SK-N-SH treated with all-trans-retinoic acid at 6 μM for 48 hours (cell line): ENCODE data around the gene PCAT7.

Experiments
- ARNTL ChIP-seq: fragments of 450-650 bp; formaldehyde crosslinking; IDR thresholded peaks from 2 replicates; pipeline ENCODE4 v1.5.0; 2020; ENCODE audit warnings: low read depth, mild to moderate bottlenecking, moderate library complexity, borderline replicate concordance
- CREB5 ChIP-seq: fragments of 250-450 bp; sonication (Bioruptor Pico); IDR thresholded peaks from 2 replicates; pipeline ENCODE4 v1.5.1; 2020; ENCODE audit warnings: low read depth, mild to moderate bottlenecking, moderate library complexity
- CSDC2 ChIP-seq: fragments of 250-450 bp; sonication (Bioruptor Pico); IDR thresholded peaks from 2 replicates; pipeline ENCODE4 v1.5.0; 2020; ENCODE audit warnings: mild to moderate bottlenecking, moderate library complexity
- GLIS3 ChIP-seq: fragments of 250-450 bp; sonication (Bioruptor Pico); IDR thresholded peaks from 2 replicates; pipeline ENCODE4 v1.5.0; 2020; ENCODE audit warnings: mild to moderate bottlenecking, moderate library complexity
- OSR1 ChIP-seq: fragments of 250-450 bp; sonication (Bioruptor Pico); IDR thresholded peaks from 2 replicates; pipeline ENCODE4 v1.8.0; 2022; ENCODE audit warnings: moderate library complexity, mild to moderate bottlenecking, inconsistent platforms
- PATZ1 ChIP-seq: fragments of 250-450 bp; sonication (Bioruptor Pico); IDR thresholded peaks from 2 replicates; pipeline ENCODE4 v1.8.0; 2020; ENCODE audit warnings: mild to moderate bottlenecking, moderate library complexity, borderline replicate concordance
- POU6F1 ChIP-seq: fragments of 250-450 bp; sonication (Bioruptor Pico); IDR thresholded peaks from 2 replicates; pipeline ENCODE4 v1.8.0; 2021; ENCODE audit warnings: low read depth, mild to moderate bottlenecking, moderate library complexity, borderline replicate concordance
- PPARA ChIP-seq: fragments of 250-450 bp; sonication (Bioruptor Pico); IDR thresholded peaks from 2 replicates; pipeline ENCODE4 v1.5.0; 2020; ENCODE audit warnings: mild to moderate bottlenecking, borderline replicate concordance
- RARB ChIP-seq: fragments of 250-450 bp; sonication (Bioruptor Pico); IDR thresholded peaks from 2 replicates; pipeline ENCODE4 v1.8.0; 2021; ENCODE audit warnings: mild to moderate bottlenecking, moderate library complexity
- TOX ChIP-seq: fragments of 250-450 bp; sonication (Bioruptor Pico); IDR thresholded peaks from 2 replicates; pipeline ENCODE4 v1.8.0; 2021; ENCODE audit warnings: mild to moderate bottlenecking, moderate library complexity, borderline replicate concordance
- TSHZ2 ChIP-seq: fragments of 250-450 bp; sonication (Bioruptor Pico); IDR thresholded peaks from 2 replicates; pipeline ENCODE4 v1.5.0; 2020; ENCODE audit warnings: mild to moderate bottlenecking, moderate library complexity
- ZFP3 ChIP-seq: fragments of 250-450 bp; sonication (Bioruptor Pico); IDR thresholded peaks from 2 replicates; pipeline ENCODE4 v1.5.0; 2020; ENCODE audit warnings: mild to moderate bottlenecking, moderate library complexity
- ZFP30 ChIP-seq: fragments of 450-650 bp; formaldehyde crosslinking; IDR thresholded peaks from 2 replicates; pipeline ENCODE4 v1.5.0; 2022; ENCODE audit warnings: mild to moderate bottlenecking, moderate library complexity
- ZNF8 ChIP-seq: fragments of 450-650 bp; formaldehyde crosslinking; IDR thresholded peaks from 2 replicates; pipeline ENCODE4 v1.5.0; 2020; ENCODE audit warnings: mild to moderate bottlenecking, moderate library complexity

GRCh38 chr9:94528886-94529285, 26.0 kb upstream of the PCAT7 start:
- TF ChIP-seq RARB (CRISPR knock-in tag) (no peak), CREB5 (CRISPR knock-in tag) (no peak), ARNTL (no peak), GLIS3 (CRISPR knock-in tag) (no peak), ZFP30 (CRISPR knock-in tag) (no peak), OSR1 (CRISPR knock-in tag) (no peak), PPARA (no peak), ZFP3 (no peak), ZNF8 (no peak), CSDC2 (CRISPR knock-in tag) (no peak), PATZ1 (CRISPR knock-in tag) (no peak), TSHZ2 (CRISPR knock-in tag) (no peak), TOX (no peak), POU6F1 (no peak)
